Uterus (tissue), 4 donors: Measurements from ENCODE around the gene PTPRD. TPM values are rescaled to one million over a fixed set of nuclear protein-coding genes. Genes with fewer than 3 reads are reported as not detected.

Experiments used
- DNase-seq, 2 donors: peaks; one replicate each; pipeline ENCODE4 v3.0.0-alpha.2; 2019 to 2020
- H3K27ac ChIP-seq, 2 donors: fragments of 200-600 bp; sonication (generic); 1 replicate in 1 of 2; 2 replicates in 1 of 2; pipeline ENCODE4 v1.5.1; 2016 to 2018
- H3K27me3 ChIP-seq, 2 donors: fragments of 200-600 bp; sonication (generic); one replicate each; pipeline ENCODE4 v1.5.1; 2018 to 2019; ENCODE audit warnings: control low read depth in 1 of 2
- H3K36me3 ChIP-seq, 2 donors: fragments of 200-600 bp; sonication (generic); one replicate each; pipeline ENCODE4 v1.5.1; 2019; ENCODE audit warnings: control low read depth in 1 of 2
- H3K4me1 ChIP-seq, 2 donors: fragments of 200-600 bp; sonication (generic); one replicate each; pipeline ENCODE4 v1.5.1; 2018 to 2019; ENCODE audit warnings: control low read depth in 1 of 2
- H3K4me3 ChIP-seq, 2 donors: fragments of 200-600 bp; sonication (generic); 1 replicate in 1 of 2; 2 replicates in 1 of 2; pipeline ENCODE4 v1.5.1; 2018 to 2019; ENCODE audit warnings: mild to moderate bottlenecking in 1 of 2
- H3K9me3 ChIP-seq, 2 donors: fragments of 200-600 bp; sonication (generic); one replicate each; pipeline ENCODE4 v1.5.1; 2019; ENCODE audit warnings: control low read depth in 1 of 2
- CTCF ChIP-seq, 4 experiments: fragments of 200-600 bp in 2 of 4; fragments of 450-650 bp in 2 of 4; sonication (generic) in 2 of 4; IDR thresholded peaks; one replicate each; pipeline ENCODE4 v1.5.1; 2016 to 2019; ENCODE audit warnings: antibody characterized with exemption in 4 of 4, mild to moderate bottlenecking in 2 of 4, moderate library complexity in 1 of 4
- POLR2A ChIP-seq, 2 donors: fragments of 450-650 bp; IDR thresholded peaks; one replicate each; pipeline ENCODE4 v1.6.1; 2016; ENCODE audit warnings: antibody characterized with exemption in 2 of 2, mild to moderate bottlenecking in 1 of 2, moderate library complexity in 1 of 2
- intact Hi-C: fragments of 100-400 bp; cut with DNase I; formaldehyde crosslinking; loops from one replicate; pipeline ENCODE4 v1.15.1; 2023; ENCODE audit warnings: low total_unique reads
- total RNA-seq, 4 donors: library from RNA; depleted of rRNA in 3 of 4; stranded (reverse); fragments of >200 nt in 3 of 4; gene quantifications; one replicate each; pipeline versions ENCODE4 v1.1.0 to v1.2.4, GENCODE V29; 2014 to 2023
- donor health status: DM: yes; HTN: yes; CAD: no.

Gene PTPRD
- total RNA-seq, 4 donors from 2014 or later, result 1.2 to 136 (median 26.4) TPM

GRCh38 chr9:9973062-9973461, 639.7 kb downstream of the PTPRD start:
- TF ChIP-seq POLR2A (IDR thresholded peaks at IDR 0.05) (no peak), CTCF (IDR thresholded peaks at IDR 0.05) (no peak)
- H3K9me3 ChIP-seq, result no peaks in the 10 kb centered on the region
- no peaks in the 10 kb centered on the region for H3K4me1 ChIP-seq
- H3K27me3 ChIP-seq, result no peaks in the 10 kb centered on the region
- H3K27ac ChIP-seq, result no peak overlapping the region
- H3K4me3 ChIP-seq, result no peak overlapping the region
- DNase-seq, result no peak
- intact Hi-C loops, result no loop called here
- H3K36me3 ChIP-seq, result no peaks in the 10 kb centered on the region

GRCh38 chr9:9970514-9970913, 642.3 kb downstream of the PTPRD start:
- Histone ChIP-seq H3K4me3 (no peak overlapping the region), H3K27ac (no peak overlapping the region), H3K4me1 (no peaks in the 10 kb centered on the region), H3K36me3 (no peaks in the 10 kb centered on the region), H3K27me3 (no peaks in the 10 kb centered on the region), H3K9me3 (no peaks in the 10 kb centered on the region)
- intact Hi-C loops, result no loop called here
- no peak for DNase-seq
- TF ChIP-seq POLR2A (IDR thresholded peaks at IDR 0.05) (no peak), CTCF (IDR thresholded peaks at IDR 0.05) (no peak)

GRCh38 chr9:9963841-9964240, 649.0 kb downstream of the PTPRD start:
- Histone ChIP-seq H3K9me3 (no peaks in the 10 kb centered on the region), H3K4me1 (no peaks in the 10 kb centered on the region), H3K36me3 (no peaks in the 10 kb centered on the region), H3K27ac (no peak overlapping the region), H3K27me3 (no peaks in the 10 kb centered on the region), H3K4me3 (no peak overlapping the region)
- DNase-seq, result no peak
- intact Hi-C loops, result no loop called here
- TF ChIP-seq POLR2A (IDR thresholded peaks at IDR 0.05) (no peak), CTCF (IDR thresholded peaks at IDR 0.05) (no peak)

GRCh38 chr9:9961934-9962333, 650.9 kb downstream of the PTPRD start:
- no peak overlapping the region for H3K4me3 ChIP-seq
- no peaks in the 10 kb centered on the region for H3K27me3 ChIP-seq
- intact Hi-C loops, result no loop called here
- DNase-seq, result no peak
- H3K4me1 ChIP-seq, result no peaks in the 10 kb centered on the region
- H3K27ac ChIP-seq, result no peak overlapping the region
- no peak for TF ChIP-seq POLR2A (IDR thresholded peaks at IDR 0.05)
- H3K9me3 ChIP-seq, result no peaks in the 10 kb centered on the region
- no peaks in the 10 kb centered on the region for H3K36me3 ChIP-seq

GRCh38 chr9:9961487-9961886, 651.3 kb downstream of the PTPRD start:
- Histone ChIP-seq H3K9me3 (no peaks in the 10 kb centered on the region), H3K4me3 (no peak overlapping the region), H3K27me3 (no peaks in the 10 kb centered on the region), H3K27ac (no peak overlapping the region), H3K4me1 (no peaks in the 10 kb centered on the region), H3K36me3 (no peaks in the 10 kb centered on the region)
- no peak for DNase-seq
- TF ChIP-seq POLR2A (IDR thresholded peaks at IDR 0.05) (no peak), CTCF (IDR thresholded peaks at IDR 0.05) (no peak)
- intact Hi-C loops, result no loop called here

GRCh38 chr9:9951556-9952160, 661.1 kb downstream of the PTPRD start:
- Histone ChIP-seq H3K27me3 (no peaks in the 10 kb centered on the region), H3K27ac (no peak overlapping the region), H3K4me3 (no peak overlapping the region), H3K9me3 (no peaks in the 10 kb centered on the region), H3K36me3 (no peaks in the 10 kb centered on the region), H3K4me1 (no peaks in the 10 kb centered on the region)
- TF ChIP-seq POLR2A (IDR thresholded peaks at IDR 0.05), result no peak
- no peak for TF ChIP-seq CTCF (IDR thresholded peaks at IDR 0.05)
- no peak for DNase-seq
- intact Hi-C loops, result no loop called here
